Left ventricle myocardium inferior (tissue), 1 donor: Measurements from ENCODE around the gene DNAJB8. TPM values are rescaled to one million over a fixed set of nuclear protein-coding genes. Genes with fewer than 3 reads are reported as not detected.

Source experiments
- DNase-seq: peaks from one replicate; pipeline ENCODE4 v3.0.0-alpha.2; 2020
- H3K27ac ChIP-seq: fragments of 200-600 bp; replicated peaks from 2 replicates; pipeline ENCODE4 v1.8.0; 2021
- H3K27me3 ChIP-seq: fragments of 200-600 bp; 2 replicates; pipeline ENCODE4 v1.8.0; 2021; ENCODE audit warnings: low read depth
- H3K36me3 ChIP-seq: fragments of 200-600 bp; 2 replicates; pipeline ENCODE4 v1.8.0; 2021
- H3K4me1 ChIP-seq: fragments of 200-600 bp; 2 replicates; pipeline ENCODE4 v1.8.0; 2021
- H3K4me3 ChIP-seq: fragments of 200-600 bp; 2 replicates; pipeline ENCODE4 v1.8.0; 2021; ENCODE audit warnings: mild to moderate bottlenecking, moderate library complexity
- H3K9me3 ChIP-seq: fragments of 200-600 bp; replicated peaks from 2 replicates; pipeline ENCODE4 v1.8.0; 2021
- intact Hi-C: fragments of 100-400 bp; cut with micrococcal nuclease; formaldehyde crosslinking; loops from one replicate; pipeline ENCODE4 v1.11.0; 2022
- total RNA-seq: library from RNA; stranded (reverse); fragmentation: NEBNext Ultra II Directional; extraction: Animal tissue kit (Norgen Biotek cat#: 25700); gene quantifications from one replicate; pipeline ENCODE4 v1.2.1, GENCODE V29; 2021
- TF ChIP-seq, protein P1 (sequence below): fragments of 200-600 bp; IDR thresholded peaks from 2 replicates; pipeline ENCODE4 v1.8.0; 2021; ENCODE audit warnings: antibody characterized with exemption, mild to moderate bottlenecking, borderline replicate concordance
- donor health status: DM: no; HTN: yes; CAD: no; lungs with severe emphysema.

The DNAJB8 gene
- total RNA-seq, 1 donor from 2014 or later: not detected

DNA sequence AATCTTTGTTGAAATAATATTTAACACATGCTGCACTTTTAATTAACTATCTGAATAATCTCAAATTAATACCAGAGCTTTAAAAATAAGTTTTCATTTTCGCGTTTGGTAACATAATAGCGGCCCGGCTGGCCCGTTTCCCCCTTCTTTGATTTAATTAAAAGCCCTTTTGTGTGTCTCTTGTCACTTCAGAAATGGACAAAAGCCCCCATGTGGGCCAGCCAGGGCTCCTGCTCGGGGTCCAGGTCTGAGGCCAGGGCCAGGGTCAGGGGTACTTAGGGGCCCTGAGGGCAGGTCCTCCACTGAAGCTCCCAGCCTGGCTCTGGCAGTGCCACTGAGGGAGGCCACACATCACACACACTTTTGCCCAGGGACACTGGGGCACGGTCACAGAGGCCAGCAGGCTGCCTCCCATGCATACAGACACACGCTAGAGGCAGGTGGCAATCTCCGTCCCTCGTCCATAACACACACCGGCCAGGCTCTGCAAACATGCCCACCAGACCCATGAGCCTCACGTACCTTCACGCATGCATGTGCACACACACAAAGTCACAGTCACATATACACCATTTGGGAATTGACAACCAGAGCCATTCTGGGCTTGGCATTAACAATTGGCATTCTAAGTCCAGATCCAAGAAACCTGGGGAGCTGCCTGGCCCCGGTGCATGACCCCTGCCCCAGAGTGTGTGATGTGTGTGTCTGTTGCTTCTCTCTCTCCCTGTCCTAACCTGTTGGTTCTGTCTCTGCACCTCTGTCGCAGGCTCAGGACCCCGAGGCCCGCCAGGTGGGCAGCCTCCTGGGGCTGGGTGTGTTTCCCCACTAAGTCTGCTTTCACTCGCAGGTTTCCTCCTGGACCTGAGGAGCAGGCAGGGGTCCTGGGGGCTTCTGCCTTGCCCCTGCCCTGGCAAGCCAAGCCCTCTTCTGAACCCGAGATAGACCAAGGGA, 38.5 kb downstream of the DNAJB8 start:
- Histone ChIP-seq H3K27me3 (peaks cover 62% of the 10 kb centered on the region), H3K4me1 (peaks cover 25% of the 10 kb centered on the region), H3K4me3 (no peak overlapping the region), H3K9me3 (no peaks in the 10 kb centered on the region), H3K36me3 (no peaks in the 10 kb centered on the region), H3K27ac (no peak overlapping the region)
- TF ChIP-seq, protein P1, sequence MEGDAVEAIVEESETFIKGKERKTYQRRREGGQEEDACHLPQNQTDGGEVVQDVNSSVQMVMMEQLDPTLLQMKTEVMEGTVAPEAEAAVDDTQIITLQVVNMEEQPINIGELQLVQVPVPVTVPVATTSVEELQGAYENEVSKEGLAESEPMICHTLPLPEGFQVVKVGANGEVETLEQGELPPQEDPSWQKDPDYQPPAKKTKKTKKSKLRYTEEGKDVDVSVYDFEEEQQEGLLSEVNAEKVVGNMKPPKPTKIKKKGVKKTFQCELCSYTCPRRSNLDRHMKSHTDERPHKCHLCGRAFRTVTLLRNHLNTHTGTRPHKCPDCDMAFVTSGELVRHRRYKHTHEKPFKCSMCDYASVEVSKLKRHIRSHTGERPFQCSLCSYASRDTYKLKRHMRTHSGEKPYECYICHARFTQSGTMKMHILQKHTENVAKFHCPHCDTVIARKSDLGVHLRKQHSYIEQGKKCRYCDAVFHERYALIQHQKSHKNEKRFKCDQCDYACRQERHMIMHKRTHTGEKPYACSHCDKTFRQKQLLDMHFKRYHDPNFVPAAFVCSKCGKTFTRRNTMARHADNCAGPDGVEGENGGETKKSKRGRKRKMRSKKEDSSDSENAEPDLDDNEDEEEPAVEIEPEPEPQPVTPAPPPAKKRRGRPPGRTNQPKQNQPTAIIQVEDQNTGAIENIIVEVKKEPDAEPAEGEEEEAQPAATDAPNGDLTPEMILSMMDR: no peak
- DNase-seq: no peak
- intact Hi-C loops: loop anchor here (5.0 to 10.0 kb wide), 2 partner anchors 69 to 177 kb away; no protein-coding TSS in a partner anchor

DNA sequence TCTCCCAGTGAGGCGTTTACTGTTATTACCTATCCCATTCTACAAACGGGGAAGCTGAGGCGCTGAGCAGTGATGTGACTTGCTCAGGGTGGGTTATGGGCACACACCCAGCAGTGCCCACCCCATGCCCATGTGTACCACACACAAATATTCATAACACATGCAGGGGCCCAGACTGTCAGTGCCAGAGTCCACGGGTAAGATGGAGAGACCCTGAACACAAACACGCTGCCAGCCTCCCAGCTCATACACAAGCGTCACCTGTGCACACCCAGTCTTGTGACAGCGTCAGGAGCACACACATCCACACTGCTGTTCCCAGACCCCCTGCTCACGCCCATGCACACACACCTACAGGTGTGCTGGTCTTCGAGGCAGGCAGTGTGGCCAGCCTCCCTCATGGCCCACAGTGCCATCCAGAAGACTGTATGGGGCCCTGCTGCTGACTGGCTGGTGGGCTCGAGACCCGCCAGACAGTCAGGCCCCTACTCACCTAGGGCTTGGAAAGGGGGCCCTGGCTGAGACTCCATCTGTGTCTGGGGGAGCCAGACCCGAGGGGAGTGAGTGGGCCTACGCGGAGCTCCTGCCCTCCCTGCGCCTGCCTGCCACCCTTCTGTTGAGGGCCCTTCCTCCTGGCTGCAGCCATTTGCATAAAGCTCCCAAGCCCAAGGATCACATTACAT, 39.4 kb downstream of the DNAJB8 start:
- Histone ChIP-seq H3K36me3 (no peaks in the 10 kb centered on the region), H3K27me3 (peaks cover 54% of the 10 kb centered on the region), H3K9me3 (no peaks in the 10 kb centered on the region), H3K4me3 (no peak overlapping the region), H3K27ac (no peak overlapping the region), H3K4me1 (peaks cover 16% of the 10 kb centered on the region)
- TF ChIP-seq, protein P1: no peak
- intact Hi-C loops: loop anchor here (5.0 to 10.0 kb wide), 2 partner anchors 70 to 177 kb away; no protein-coding TSS in a partner anchor
- no peak for DNase-seq

DNA sequence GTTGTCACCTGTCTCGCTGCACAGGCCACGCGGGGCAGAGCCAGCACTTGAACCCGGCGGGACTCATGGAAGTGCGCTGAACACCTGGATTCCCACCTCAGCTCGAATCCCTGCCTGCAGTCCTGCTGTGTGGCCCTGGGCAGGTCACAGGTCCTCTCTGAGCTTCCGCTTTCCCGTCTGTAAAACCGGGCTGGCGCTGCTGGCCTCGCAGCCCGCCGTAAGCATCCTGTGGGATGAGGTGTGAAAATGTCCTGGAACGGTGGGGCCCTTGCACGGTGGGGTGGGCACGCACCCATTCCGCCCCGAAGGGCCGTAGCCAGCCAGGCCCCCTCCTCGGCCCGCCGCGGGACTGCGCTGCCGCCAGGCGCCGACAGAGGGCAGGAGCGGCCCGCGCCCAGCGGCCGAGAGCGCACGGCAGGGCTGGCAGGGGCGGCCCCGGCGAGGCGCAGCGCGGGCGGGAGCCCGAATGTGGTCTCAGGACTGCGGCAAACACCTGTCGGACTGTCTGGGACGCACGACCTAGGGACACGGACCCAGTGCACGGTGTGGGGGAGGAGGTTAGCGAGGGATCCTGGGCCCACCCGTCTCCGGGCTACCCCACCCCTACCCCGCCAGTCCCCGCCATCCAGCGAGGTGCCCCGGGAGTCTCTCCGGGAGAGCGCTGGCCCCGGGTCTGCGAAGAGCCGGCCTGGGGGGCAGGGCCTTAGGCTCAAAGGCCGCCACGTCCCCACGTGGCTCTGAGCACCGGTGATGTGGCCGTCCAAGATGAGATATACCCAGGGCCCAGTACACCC, 40.4 kb downstream of the DNAJB8 start:
- Histone ChIP-seq H3K27ac (no peak overlapping the region), H3K4me1 (peaks cover 14% of the 10 kb centered on the region), H3K27me3 (peaks cover 44% of the 10 kb centered on the region), H3K36me3 (no peaks in the 10 kb centered on the region), H3K9me3 (no peaks in the 10 kb centered on the region), H3K4me3 (peak overlapping the region; percentile 54)
- DNase-seq: peak; percentile 40
- intact Hi-C loops: loop anchor here (5.0 to 10.0 kb wide), 2 partner anchors 71 to 178 kb away; no protein-coding TSS in a partner anchor
- TF ChIP-seq, protein P1: peak; percentile 98

DNA sequence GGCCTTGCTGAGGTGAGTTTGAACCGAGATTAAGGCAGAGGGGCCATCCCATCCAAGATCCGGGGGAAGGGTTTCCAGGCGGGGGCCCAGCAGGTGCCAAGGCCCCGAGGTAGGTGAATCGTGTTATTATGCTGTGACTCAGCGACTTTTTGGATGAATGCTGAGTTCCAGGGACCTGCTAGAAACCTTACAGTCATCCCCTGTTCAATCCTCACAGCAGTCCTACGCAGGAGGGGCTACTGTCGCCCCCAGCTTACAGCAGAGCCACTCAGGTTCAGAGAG, 40.9 kb downstream of the DNAJB8 start:
- peaks cover 14% of the 10 kb centered on the region for H3K4me1 ChIP-seq
- H3K36me3 ChIP-seq: no peaks in the 10 kb centered on the region
- no peak overlapping the region for H3K4me3 ChIP-seq
- no peak for DNase-seq
- no peak overlapping the region for H3K27ac ChIP-seq
- no peaks in the 10 kb centered on the region for H3K9me3 ChIP-seq
- intact Hi-C loops: loop anchor here (5.0 to 10.0 kb wide), 2 partner anchors 72 to 179 kb away; no protein-coding TSS in a partner anchor
- TF ChIP-seq, protein P1: no peak
- H3K27me3 ChIP-seq: peaks cover 38% of the 10 kb centered on the region
